ENCODE data around the gene BATF2.
A peak's percentile ranks its signal among the peaks of the same experiment; 100 is the strongest.
"Not testable (repeated sequence)": the region's sequence is repeated elsewhere in the genome, so short reads cannot be mapped to it uniquely, and the experiment has no call there.

BATF2 gene

GRCh38 chr11:64996710-64997380 is at the start of gene BATF2:
Gene BATF2, minus strand, starts transcription at chr11:64996971. Its CDS starts 57 bp downstream, at chr11:64996914.
- no peak within 1 kb of the TSS for H3K27ac Mint-ChIP-seq
- peaks cover 9% of the 10 kb centered on the region for H3K4me1 Mint-ChIP-seq (ENCODE audit: low read depth)
- H3K9me3 Mint-ChIP-seq (ENCODE audit: low read depth) = no peaks in the 10 kb centered on the region
- peaks cover 3% of the 10 kb centered on the region for H3K27me3 Mint-ChIP-seq
- no peaks in the 10 kb centered on the region for H3K36me3 Mint-ChIP-seq
- no peak within 1 kb of the TSS for H3K4me3 Mint-ChIP-seq

- H3K27ac Mint-ChIP-seq = no peak overlapping the region
- H3K27me3 Mint-ChIP-seq = no peaks in the 10 kb centered on the region
- H3K9me3 Mint-ChIP-seq (ENCODE audit: low read depth) = no peaks in the 10 kb centered on the region
- peaks cover 30% of the 10 kb centered on the region for H3K4me1 Mint-ChIP-seq (ENCODE audit: low read depth)
- peaks cover 3% of the 10 kb centered on the region for H3K36me3 Mint-ChIP-seq
- no peak overlapping the region for H3K4me3 Mint-ChIP-seq
Measured at GRCh38 chr11:65045728-65046127, 49.0 kb upstream of the BATF2 start.

GRCh38 chr11:65045061-65045460 is 48.3 kb upstream of the BATF2 start:
- H3K27ac Mint-ChIP-seq = no peak overlapping the region
- H3K36me3 Mint-ChIP-seq = peaks cover 3% of the 10 kb centered on the region
- H3K4me1 Mint-ChIP-seq (ENCODE audit: low read depth) = peaks cover 33% of the 10 kb centered on the region
- H3K9me3 Mint-ChIP-seq (ENCODE audit: low read depth) = no peaks in the 10 kb centered on the region
- no peaks in the 10 kb centered on the region for H3K27me3 Mint-ChIP-seq
- H3K4me3 Mint-ChIP-seq = no peak overlapping the region

GRCh38 chr11:65043881-65044501 is 47.2 kb upstream of the BATF2 start:
- peaks cover 3% of the 10 kb centered on the region for H3K36me3 Mint-ChIP-seq
- H3K9me3 Mint-ChIP-seq (ENCODE audit: low read depth) = no peaks in the 10 kb centered on the region
- H3K4me3 Mint-ChIP-seq = no peak overlapping the region
- no peaks in the 10 kb centered on the region for H3K27me3 Mint-ChIP-seq
- H3K4me1 Mint-ChIP-seq (ENCODE audit: low read depth) = peaks cover 33% of the 10 kb centered on the region
- no peak overlapping the region for H3K27ac Mint-ChIP-seq

GRCh38 chr11:65042891-65043290 is 46.1 kb upstream of the BATF2 start:
- Mint-ChIP-seq H3K27ac (no peak overlapping the region), H3K4me3 (peak overlapping the region; percentile 86), H3K4me1 (ENCODE audit: low read depth) (peaks cover 28% of the 10 kb centered on the region), H3K9me3 (ENCODE audit: low read depth) (no peaks in the 10 kb centered on the region), H3K36me3 (peaks cover 3% of the 10 kb centered on the region), H3K27me3 (no peaks in the 10 kb centered on the region)

- H3K36me3 Mint-ChIP-seq = peaks cover 3% of the 10 kb centered on the region
- peak within 1 kb of the TSS; percentile 95 for H3K27ac Mint-ChIP-seq
- peak within 1 kb of the TSS; percentile 92 for H3K4me3 Mint-ChIP-seq
- no peaks in the 10 kb centered on the region for H3K27me3 Mint-ChIP-seq
- peaks cover 14% of the 10 kb centered on the region for H3K4me1 Mint-ChIP-seq (ENCODE audit: low read depth)
- H3K9me3 Mint-ChIP-seq (ENCODE audit: low read depth) = no peaks in the 10 kb centered on the region
Measured at GRCh38 chr11:65040847-65041622, 44.3 kb upstream of the BATF2 start, which contains the start of gene SAC3D1. Gene SAC3D1, plus strand, starts transcription at chr11:65041210. Its CDS starts 83 bp downstream, at chr11:65041293.

GRCh38 chr11:65040520-65040846 is 43.7 kb upstream of the BATF2 start:
- no peaks in the 10 kb centered on the region for H3K27me3 Mint-ChIP-seq
- peak overlapping the region; percentile 95 for H3K27ac Mint-ChIP-seq
- H3K4me3 Mint-ChIP-seq = peak overlapping the region; percentile 92
- peaks cover 3% of the 10 kb centered on the region for H3K36me3 Mint-ChIP-seq
- H3K9me3 Mint-ChIP-seq (ENCODE audit: low read depth) = no peaks in the 10 kb centered on the region
- H3K4me1 Mint-ChIP-seq (ENCODE audit: low read depth) = peaks cover 14% of the 10 kb centered on the region

- H3K9me3 Mint-ChIP-seq (ENCODE audit: low read depth) = no peaks in the 10 kb centered on the region
- no peak overlapping the region for H3K4me3 Mint-ChIP-seq
- H3K36me3 Mint-ChIP-seq = no peaks in the 10 kb centered on the region
- H3K4me1 Mint-ChIP-seq (ENCODE audit: low read depth) = peaks cover 7% of the 10 kb centered on the region
- no peak overlapping the region for H3K27ac Mint-ChIP-seq
- H3K27me3 Mint-ChIP-seq = no peaks in the 10 kb centered on the region
Measured at GRCh38 chr11:65036931-65037330, 40.2 kb upstream of the BATF2 start.

GRCh38 chr11:65035579-65035978 is 38.8 kb upstream of the BATF2 start:
- no peak overlapping the region for H3K27ac Mint-ChIP-seq
- no peaks in the 10 kb centered on the region for H3K9me3 Mint-ChIP-seq (ENCODE audit: low read depth)
- H3K4me3 Mint-ChIP-seq = no peak overlapping the region
- H3K4me1 Mint-ChIP-seq (ENCODE audit: low read depth) = peaks cover 1% of the 10 kb centered on the region
- H3K27me3 Mint-ChIP-seq = no peaks in the 10 kb centered on the region
- no peaks in the 10 kb centered on the region for H3K36me3 Mint-ChIP-seq

GRCh38 chr11:65034423-65034822 is 37.7 kb upstream of the BATF2 start:
- H3K4me1 Mint-ChIP-seq (ENCODE audit: low read depth) = no peaks in the 10 kb centered on the region
- H3K9me3 Mint-ChIP-seq (ENCODE audit: low read depth) = no peaks in the 10 kb centered on the region
- no peaks in the 10 kb centered on the region for H3K27me3 Mint-ChIP-seq
- H3K4me3 Mint-ChIP-seq = no peak overlapping the region
- no peak overlapping the region for H3K27ac Mint-ChIP-seq
- no peaks in the 10 kb centered on the region for H3K36me3 Mint-ChIP-seq

GRCh38 chr11:65032216-65032615 is 35.4 kb upstream of the BATF2 start:
- no peaks in the 10 kb centered on the region for H3K9me3 Mint-ChIP-seq (ENCODE audit: low read depth)
- peaks cover 13% of the 10 kb centered on the region for H3K4me1 Mint-ChIP-seq (ENCODE audit: low read depth)
- no peak overlapping the region for H3K27ac Mint-ChIP-seq
- no peaks in the 10 kb centered on the region for H3K36me3 Mint-ChIP-seq
- no peaks in the 10 kb centered on the region for H3K27me3 Mint-ChIP-seq
- no peak overlapping the region for H3K4me3 Mint-ChIP-seq

- Mint-ChIP-seq H3K9me3 (ENCODE audit: low read depth) (no peaks in the 10 kb centered on the region), H3K27ac (peak within 1 kb of the TSS; percentile 72), H3K4me1 (ENCODE audit: low read depth) (peaks cover 17% of the 10 kb centered on the region), H3K27me3 (no peaks in the 10 kb centered on the region), H3K36me3 (no peaks in the 10 kb centered on the region), H3K4me3 (peak within 1 kb of the TSS; percentile 84)
Measured at GRCh38 chr11:65027213-65028067, 30.7 kb upstream of the BATF2 start, which contains the start of gene SNX15. Gene SNX15, plus strand, starts transcription at chr11:65027439. Its CDS starts 99 bp downstream, at chr11:65027538.

GRCh38 chr11:65026810-65027209 is 30.0 kb upstream of the BATF2 start:
- Mint-ChIP-seq H3K36me3 (peaks cover 3% of the 10 kb centered on the region), H3K27me3 (no peaks in the 10 kb centered on the region), H3K9me3 (ENCODE audit: low read depth) (no peaks in the 10 kb centered on the region), H3K4me1 (ENCODE audit: low read depth) (peaks cover 17% of the 10 kb centered on the region), H3K27ac (peak overlapping the region; percentile 72), H3K4me3 (peak overlapping the region; percentile 84)

- not testable (repeated sequence) for H3K36me3 Mint-ChIP-seq; H3K4me3 Mint-ChIP-seq; H3K9me3 Mint-ChIP-seq (ENCODE audit: low read depth); H3K27ac Mint-ChIP-seq; H3K27me3 Mint-ChIP-seq
- peaks cover 17% of the 10 kb centered on the region for H3K4me1 Mint-ChIP-seq (ENCODE audit: low read depth)
Measured at GRCh38 chr11:65023502-65023901, 26.7 kb upstream of the BATF2 start.

Data from activated naive CD8-positive, alpha-beta T cell (primary cell).